Astrocyte (in vitro differentiated cells and primary cell): ENCODE measurements around the gene CHRNA4. TPM values are rescaled to one million over a fixed set of nuclear protein-coding genes. Genes with fewer than 3 reads are reported as not detected.

Source experiments
- DNase-seq: peaks from one replicate; pipeline ENCODE4 v3.0.0-alpha.2; 2010; ENCODE audit warnings: low read depth
- FAIRE-seq: peaks from 2 replicates; lab custom pipeline; 2011; peaks lifted over from hg19 to GRCh38; lab: Jason Lieb, UNC
- H2AFZ ChIP-seq: 2 replicates; pipeline ENCODE4 v1.6.0; 2012; ENCODE audit warnings: low read depth, low read length, inconsistent platforms
- H3K27ac ChIP-seq: 2 replicates; pipeline ENCODE4 v1.5.1; 2011; ENCODE audit warnings: low read depth, low read length, inconsistent platforms
- H3K27me3 ChIP-seq: 2 replicates; pipeline ENCODE4 v1.6.0; 2011; ENCODE audit warnings: low read length, inconsistent platforms; ENCODE audit not compliant: insufficient read depth
- H3K36me3 ChIP-seq: 2 replicates; pipeline ENCODE4 v1.5.1; 2011; ENCODE audit warnings: low read length, inconsistent platforms; ENCODE audit not compliant: insufficient read depth
- H3K4me1 ChIP-seq: 2 replicates; pipeline ENCODE4 v1.5.1; 2011; ENCODE audit warnings: low read length, inconsistent platforms; ENCODE audit not compliant: insufficient read depth
- H3K4me2 ChIP-seq: 2 replicates; pipeline ENCODE4 v1.6.0; 2012; ENCODE audit warnings: low read length, inconsistent platforms
- H3K4me3 ChIP-seq: 2 replicates; pipeline ENCODE4 v1.5.1; 2011; ENCODE audit warnings: low read depth, mild to moderate bottlenecking, low read length, inconsistent platforms; ENCODE audit not compliant: insufficient read depth
- H3K79me2 ChIP-seq: 2 replicates; pipeline ENCODE4 v1.6.0; 2012; ENCODE audit warnings: mild to moderate bottlenecking, low read length, inconsistent platforms; ENCODE audit not compliant: insufficient read depth
- H3K9ac ChIP-seq: 2 replicates; pipeline ENCODE4 v1.6.0; 2012; ENCODE audit warnings: mild to moderate bottlenecking, low read length, inconsistent platforms
- H3K9me3 ChIP-seq: 2 replicates; pipeline ENCODE4 v1.5.1; 2012; ENCODE audit warnings: low read depth, mild to moderate bottlenecking, low read length, inconsistent platforms; ENCODE audit not compliant: insufficient read depth
- H4K20me1 ChIP-seq: 2 replicates; pipeline ENCODE4 v1.6.0; 2012; ENCODE audit warnings: low read length, inconsistent platforms; ENCODE audit not compliant: insufficient read depth
- H3K27ac Mint-ChIP-seq: one replicate; pipeline ENCODE4 v1.8.0; 2021; ENCODE audit warnings: mild to moderate bottlenecking, mixed read lengths; ENCODE audit not compliant: unreplicated experiment
- H3K27me3 Mint-ChIP-seq: one replicate; pipeline ENCODE4 v1.8.0; 2021; ENCODE audit warnings: low read depth, mixed read lengths; ENCODE audit not compliant: unreplicated experiment
- H3K36me3 Mint-ChIP-seq: one replicate; pipeline ENCODE4 v1.8.0; 2021; ENCODE audit warnings: low read depth, mixed read lengths; ENCODE audit not compliant: unreplicated experiment
- H3K4me1 Mint-ChIP-seq: one replicate; pipeline ENCODE4 v1.8.0; 2021; ENCODE audit warnings: low read depth, mixed read lengths; ENCODE audit not compliant: unreplicated experiment
- H3K4me3 Mint-ChIP-seq: one replicate; pipeline ENCODE4 v1.8.0; 2021; ENCODE audit warnings: mild to moderate bottlenecking, moderate library complexity, mixed read lengths; ENCODE audit not compliant: unreplicated experiment
- H3K9me3 Mint-ChIP-seq: one replicate; pipeline ENCODE4 v1.8.0; 2021; ENCODE audit warnings: mild to moderate bottlenecking, mixed read lengths; ENCODE audit not compliant: unreplicated experiment
- EZH2 ChIP-seq: IDR thresholded peaks from 2 replicates; pipeline ENCODE4 v1.6.1; 2012; ENCODE audit warnings: mild to moderate bottlenecking, low read length, inconsistent platforms; ENCODE audit not compliant: insufficient read depth
- total RNA-seq: library from RNA; stranded (reverse); gene quantifications from 2 replicates; pipeline ENCODE4 v1.2.1, GENCODE V29; 2021
- TF ChIP-seq, protein P1 (sequence below): IDR thresholded peaks from 2 replicates; pipeline ENCODE4 v1.5.1; 2011; ENCODE audit warnings: low read depth, mild to moderate bottlenecking, inconsistent platforms, low read length, moderate library complexity; ENCODE audit not compliant: insufficient read depth

CHRNA4 gene
- total RNA-seq, 1 donor from 2014 or later, result 1.8 TPM

DNA sequence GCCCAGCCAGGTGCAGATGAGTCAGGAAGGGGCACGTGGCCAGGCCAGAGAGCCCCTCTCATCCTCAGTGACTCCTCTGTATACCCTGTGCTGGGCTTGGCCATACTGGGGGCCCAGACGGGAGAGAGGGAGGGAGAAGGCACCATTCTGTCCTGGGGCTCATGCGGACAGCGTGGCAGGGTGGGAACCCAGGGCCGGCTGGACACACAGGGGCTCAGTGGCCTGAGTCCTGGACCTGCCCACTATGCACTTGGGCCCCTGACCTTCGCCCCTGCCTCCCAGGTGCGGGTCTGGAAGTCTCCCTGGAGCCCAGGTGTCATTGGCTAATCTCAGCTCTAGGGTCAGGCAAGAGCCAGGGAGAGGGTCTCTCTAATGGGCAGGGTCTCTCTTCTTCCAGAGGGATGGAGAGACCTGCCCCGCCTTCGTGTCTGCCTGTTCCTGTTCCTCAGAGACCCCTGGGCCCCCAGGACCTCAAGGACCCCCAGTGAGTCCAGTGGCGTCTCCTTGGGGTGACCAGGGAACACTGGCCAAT, 40.5 kb downstream of the CHRNA4 start:
- H3K27me3 Mint-ChIP-seq, result peaks cover 22% of the 10 kb centered on the region
- DNase-seq, result no peak

DNA sequence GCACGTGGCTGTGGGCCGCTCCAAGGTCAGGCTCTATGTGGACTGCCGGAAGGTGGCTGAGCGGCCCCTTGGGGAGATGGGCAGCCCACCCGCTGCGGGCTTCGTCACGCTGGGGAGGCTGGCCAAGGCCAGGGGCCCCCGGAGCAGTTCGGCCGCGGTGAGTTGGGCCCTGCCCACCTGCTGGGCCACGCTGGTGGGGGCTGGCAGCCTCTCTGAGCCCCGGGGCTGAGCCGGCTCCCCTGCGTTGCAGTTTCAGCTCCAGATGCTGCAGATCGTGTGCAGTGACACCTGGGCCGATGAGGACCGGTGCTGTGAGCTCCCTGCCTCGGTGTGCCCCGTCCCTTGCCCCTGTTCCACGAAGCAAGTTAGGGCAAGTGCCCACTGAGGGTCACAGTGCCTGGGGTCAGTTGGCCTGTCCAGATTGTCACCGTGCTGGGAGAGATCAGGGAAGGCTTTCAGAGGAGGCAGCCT, 41.1 kb downstream of the CHRNA4 start:
- Histone ChIP-seq H3K4me1 (no peaks in the 10 kb centered on the region), H3K27ac (no peak overlapping the region), H3K9me3 (no peaks in the 10 kb centered on the region), H2AFZ (no peak overlapping the region), H4K20me1 (no peaks in the 10 kb centered on the region), H3K4me3 (no peak overlapping the region), H3K4me2 (no peak overlapping the region), H3K9ac (no peak overlapping the region), H3K36me3 (no peaks in the 10 kb centered on the region), H3K79me2 (no peaks in the 10 kb centered on the region), H3K27me3 (peaks cover 19% of the 10 kb centered on the region)
- TF ChIP-seq EZH2, result no peak
- TF ChIP-seq, protein P1, sequence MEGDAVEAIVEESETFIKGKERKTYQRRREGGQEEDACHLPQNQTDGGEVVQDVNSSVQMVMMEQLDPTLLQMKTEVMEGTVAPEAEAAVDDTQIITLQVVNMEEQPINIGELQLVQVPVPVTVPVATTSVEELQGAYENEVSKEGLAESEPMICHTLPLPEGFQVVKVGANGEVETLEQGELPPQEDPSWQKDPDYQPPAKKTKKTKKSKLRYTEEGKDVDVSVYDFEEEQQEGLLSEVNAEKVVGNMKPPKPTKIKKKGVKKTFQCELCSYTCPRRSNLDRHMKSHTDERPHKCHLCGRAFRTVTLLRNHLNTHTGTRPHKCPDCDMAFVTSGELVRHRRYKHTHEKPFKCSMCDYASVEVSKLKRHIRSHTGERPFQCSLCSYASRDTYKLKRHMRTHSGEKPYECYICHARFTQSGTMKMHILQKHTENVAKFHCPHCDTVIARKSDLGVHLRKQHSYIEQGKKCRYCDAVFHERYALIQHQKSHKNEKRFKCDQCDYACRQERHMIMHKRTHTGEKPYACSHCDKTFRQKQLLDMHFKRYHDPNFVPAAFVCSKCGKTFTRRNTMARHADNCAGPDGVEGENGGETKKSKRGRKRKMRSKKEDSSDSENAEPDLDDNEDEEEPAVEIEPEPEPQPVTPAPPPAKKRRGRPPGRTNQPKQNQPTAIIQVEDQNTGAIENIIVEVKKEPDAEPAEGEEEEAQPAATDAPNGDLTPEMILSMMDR, result no peak
- Mint-ChIP-seq H3K9me3 (peaks cover 3% of the 10 kb centered on the region), H3K4me3 (no peak overlapping the region), H3K4me1 (no peaks in the 10 kb centered on the region), H3K27ac (no peak overlapping the region), H3K27me3 (peaks cover 24% of the 10 kb centered on the region), H3K36me3 (peaks cover 3% of the 10 kb centered on the region)
- no peak for DNase-seq
- FAIRE-seq, result no peak

More for the DNA sequence above, 40.5 kb downstream of the CHRNA4 start:
- Histone ChIP-seq H3K9ac (no peak overlapping the region), H3K36me3 (no peaks in the 10 kb centered on the region), H3K4me2 (no peak overlapping the region), H3K9me3 (no peaks in the 10 kb centered on the region), H3K4me1 (no peaks in the 10 kb centered on the region), H2AFZ (no peak overlapping the region), H3K79me2 (no peaks in the 10 kb centered on the region), H3K4me3 (no peak overlapping the region), H3K27ac (no peak overlapping the region), H4K20me1 (no peaks in the 10 kb centered on the region), H3K27me3 (peaks cover 19% of the 10 kb centered on the region)
- Mint-ChIP-seq H3K4me1 (no peaks in the 10 kb centered on the region), H3K9me3 (peaks cover 3% of the 10 kb centered on the region), H3K36me3 (peaks cover 3% of the 10 kb centered on the region), H3K4me3 (no peak overlapping the region), H3K27ac (no peak overlapping the region)
- FAIRE-seq, result no peak
- no peak for TF ChIP-seq EZH2
- TF ChIP-seq, protein P1, result no peak
